Subcutaneous adipose tissue (tissue), 4 donors: Measurements from ENCODE around the gene RAE1. TPM values are rescaled to one million over a fixed set of nuclear protein-coding genes. Genes with fewer than 3 reads are reported as not detected.

Source experiments
- total RNA-seq, 4 donors: library from RNA; depleted of rRNA; stranded (reverse); fragments of >200 nt; gene quantifications; one replicate each; pipeline ENCODE4 v1.1.0, GENCODE V29; 2016
- TF ChIP-seq, protein P1 (sequence below): fragments of 450-650 bp; IDR thresholded peaks from one replicate; pipeline ENCODE4 v1.5.1; 2016; ENCODE audit warnings: low read depth, mild to moderate bottlenecking, control low read depth, antibody characterized with exemption, moderate library complexity

RAE1 gene
- total RNA-seq, 4 donors from 2014 or later: 13.9 to 39.5 (median 16.4) TPM

DNA sequence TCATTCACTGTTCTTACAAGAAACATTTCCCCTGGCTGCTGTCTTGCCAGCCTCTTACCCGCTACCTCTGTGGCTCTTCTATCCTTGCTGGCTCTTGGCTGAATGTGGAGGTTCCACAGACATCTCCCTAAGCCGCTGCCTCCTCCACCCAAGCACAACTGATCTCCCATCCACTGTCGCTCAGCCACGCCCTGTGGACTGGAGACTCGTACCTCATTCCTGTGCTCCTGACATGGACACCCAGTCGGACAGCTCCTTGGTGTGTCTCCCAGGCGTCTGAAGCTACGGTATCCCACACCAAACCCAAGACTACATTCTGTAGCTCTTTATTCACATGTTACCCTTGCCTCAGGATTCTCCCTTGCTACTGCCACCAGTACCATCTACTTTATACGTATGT is 19.3 kb downstream of the RAE1 start:
- TF ChIP-seq, protein P1, sequence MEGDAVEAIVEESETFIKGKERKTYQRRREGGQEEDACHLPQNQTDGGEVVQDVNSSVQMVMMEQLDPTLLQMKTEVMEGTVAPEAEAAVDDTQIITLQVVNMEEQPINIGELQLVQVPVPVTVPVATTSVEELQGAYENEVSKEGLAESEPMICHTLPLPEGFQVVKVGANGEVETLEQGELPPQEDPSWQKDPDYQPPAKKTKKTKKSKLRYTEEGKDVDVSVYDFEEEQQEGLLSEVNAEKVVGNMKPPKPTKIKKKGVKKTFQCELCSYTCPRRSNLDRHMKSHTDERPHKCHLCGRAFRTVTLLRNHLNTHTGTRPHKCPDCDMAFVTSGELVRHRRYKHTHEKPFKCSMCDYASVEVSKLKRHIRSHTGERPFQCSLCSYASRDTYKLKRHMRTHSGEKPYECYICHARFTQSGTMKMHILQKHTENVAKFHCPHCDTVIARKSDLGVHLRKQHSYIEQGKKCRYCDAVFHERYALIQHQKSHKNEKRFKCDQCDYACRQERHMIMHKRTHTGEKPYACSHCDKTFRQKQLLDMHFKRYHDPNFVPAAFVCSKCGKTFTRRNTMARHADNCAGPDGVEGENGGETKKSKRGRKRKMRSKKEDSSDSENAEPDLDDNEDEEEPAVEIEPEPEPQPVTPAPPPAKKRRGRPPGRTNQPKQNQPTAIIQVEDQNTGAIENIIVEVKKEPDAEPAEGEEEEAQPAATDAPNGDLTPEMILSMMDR: no peak

GRCh38 chr20:57371363-57371762 is 20.3 kb downstream of the RAE1 start:
- TF ChIP-seq, protein P1: no peak

GRCh38 chr20:57372157-57372556 is 21.1 kb downstream of the RAE1 start:
- TF ChIP-seq, protein P1: no peak

DNA sequence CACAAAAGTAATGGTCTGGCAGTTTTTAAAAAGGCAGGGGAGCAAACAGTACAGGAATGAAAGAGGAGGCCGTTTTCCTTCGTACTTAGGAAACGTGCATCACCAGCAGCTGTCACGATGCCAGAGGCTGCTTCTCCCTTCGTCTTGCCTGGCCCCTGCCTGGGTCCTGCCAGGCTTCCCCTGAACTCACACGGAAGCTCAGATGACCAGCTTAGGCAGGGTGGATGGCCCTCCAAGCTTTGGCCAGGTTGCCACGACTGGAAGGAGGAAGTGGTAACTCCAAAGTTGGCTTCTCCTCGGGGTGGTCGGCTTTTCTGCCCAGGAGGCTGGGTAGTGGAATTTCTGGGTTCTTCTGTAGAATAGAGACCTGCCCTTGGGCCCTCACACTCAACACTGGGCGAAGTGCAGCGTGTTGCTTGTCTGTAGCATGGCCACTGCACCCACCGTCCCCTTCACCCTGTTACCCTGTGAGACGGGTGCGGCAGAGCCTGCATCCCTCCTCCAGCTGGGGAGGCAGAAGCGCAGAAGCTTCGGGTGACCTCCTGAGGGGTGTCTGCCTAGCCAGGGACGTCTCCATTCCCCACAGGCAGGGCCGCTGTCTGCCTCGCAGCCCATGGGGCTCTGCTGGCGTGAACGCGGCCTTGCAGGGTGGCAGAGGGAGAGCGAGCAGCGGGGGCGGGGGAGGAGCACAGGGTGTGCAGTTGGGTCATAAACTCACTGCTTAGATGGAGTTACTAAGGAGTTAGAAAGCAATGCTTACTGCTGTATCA is 21.7 kb downstream of the RAE1 start:
- TF ChIP-seq, protein P1: no peak

GRCh38 chr20:57374343-57374930 is 23.4 kb downstream of the RAE1 start:
- TF ChIP-seq, protein P1: no peak

DNA sequence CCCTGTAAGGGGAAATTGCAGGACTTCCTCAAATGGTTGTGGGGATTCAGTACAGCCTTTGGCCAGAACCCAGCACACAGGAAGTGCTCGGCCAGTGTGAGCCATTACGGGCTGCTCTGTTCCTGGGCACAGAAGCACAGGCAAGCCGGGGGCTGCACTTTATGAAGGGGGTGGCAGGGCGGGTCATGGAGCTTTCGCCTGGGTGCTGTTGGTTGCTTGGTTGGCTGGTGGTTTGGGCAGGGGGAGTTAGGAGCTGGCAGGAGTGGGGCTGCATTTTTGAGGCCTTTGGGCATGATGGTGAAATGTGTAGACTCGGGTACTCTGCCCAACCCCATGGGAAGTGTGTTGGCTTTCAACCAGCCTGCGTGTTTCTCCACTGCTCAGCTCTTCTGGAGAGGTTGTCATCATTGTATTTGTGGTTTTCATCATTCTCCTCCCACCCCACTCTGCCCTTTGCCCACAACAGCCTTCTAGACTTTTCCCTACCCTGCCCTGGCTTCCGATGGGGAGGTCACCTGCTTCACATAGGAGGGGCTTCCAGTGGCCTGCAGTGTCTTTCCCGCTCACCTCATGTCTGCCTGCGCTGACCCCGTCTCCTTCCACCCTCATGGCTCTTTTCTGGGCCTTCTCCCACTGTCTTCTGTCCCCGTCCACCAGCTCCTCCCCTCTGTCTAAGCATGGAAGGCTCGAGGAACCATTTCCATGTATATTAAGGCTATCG is 24.0 kb downstream of the RAE1 start:
- TF ChIP-seq, protein P1: no peak

- TF ChIP-seq, protein P1: no peak
Observed at GRCh38 chr20:57375652-57376230, 24.7 kb downstream of the RAE1 start.
